GM12872 (cell line): Measurements from ENCODE around the gene TBC1D10A.

Source experiments
- CTCF ChIP-seq: IDR thresholded peaks from 3 replicates; pipeline ENCODE4 v1.5.1; 2011; ENCODE audit warnings: low read depth, mild to moderate bottlenecking, low read length, moderate library complexity; ENCODE audit not compliant: insufficient read depth

Gene TBC1D10A

DNA sequence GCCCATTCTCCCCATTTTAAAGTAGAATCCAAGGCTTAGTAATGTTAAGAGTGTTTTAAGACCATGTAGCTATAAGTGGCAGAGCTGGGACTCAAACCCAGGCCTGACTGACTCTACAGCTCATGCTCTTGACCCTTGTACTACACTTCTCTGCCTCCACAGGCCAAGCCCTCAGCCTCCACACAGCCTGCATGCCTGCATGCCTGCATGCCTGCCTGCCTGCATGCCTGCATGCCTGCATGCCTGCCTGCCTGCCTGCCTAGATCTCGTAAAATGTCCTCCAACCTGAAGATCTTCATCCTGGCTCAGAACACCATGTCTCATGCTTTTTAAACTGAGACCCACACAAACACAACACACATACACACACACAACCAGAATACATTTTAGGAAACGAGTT lies 18.6 kb downstream of the TBC1D10A start:
- no peak for TF ChIP-seq CTCF

- no peak for TF ChIP-seq CTCF
Observed at GRCh38 chr22:30307041-30307574, 19.6 kb downstream of the TBC1D10A start.

GRCh38 chr22:30306627-30307011 lies 20.1 kb downstream of the TBC1D10A start:
- TF ChIP-seq CTCF = no peak

GRCh38 chr22:30305906-30306626 lies 20.7 kb downstream of the TBC1D10A start:
- TF ChIP-seq CTCF = no peak

GRCh38 chr22:30305519-30305905 lies 21.2 kb downstream of the TBC1D10A start:
- TF ChIP-seq CTCF = no peak

- no peak for TF ChIP-seq CTCF
Observed at GRCh38 chr22:30304495-30305244, 22.1 kb downstream of the TBC1D10A start.

- no peak for TF ChIP-seq CTCF
Observed at GRCh38 chr22:30302810-30303138, 24.0 kb downstream of the TBC1D10A start.
